ENCODE measurements around the gene CHD1L. TPM values are rescaled to one million over a fixed set of nuclear protein-coding genes. Genes with fewer than 3 reads are reported as not detected.
A peak's percentile ranks its signal among the peaks of the same experiment; 100 is the strongest.
"Not testable (repeated sequence)": the region's sequence is repeated elsewhere in the genome, so short reads cannot be mapped to it uniquely, and the experiment has no call there.

The CHD1L gene
- total RNA-seq, result 40.2 TPM
- 32.5 TPM for polyA plus RNA-seq
- long read RNA-seq, donor 1, partial matches to known transcripts, result 0 of 1 reads
- long read RNA-seq, donor 1, other reads (novel, unspliced or antisense), result 0 of 1 reads
- long read RNA-seq, donor 2, transcript CHD1L-209 (6 exons, 662 nt), result minor isoform, 6 of 29 reads
- long read RNA-seq, donor 2, transcript CHD1L-202 (23 exons, 2,967 nt), result major isoform, 12 of 29 reads
- long read RNA-seq, donor 2, partial matches to known transcripts, result 10 of 29 reads
- long read RNA-seq, donor 2, other reads (novel, unspliced or antisense), result 0 of 29 reads
- long read RNA-seq, donor 3, partial matches to known transcripts, result 5 of 11 reads
- long read RNA-seq, donor 3, other reads (novel, unspliced or antisense), result 0 of 11 reads
- long read RNA-seq, donor 4, partial matches to known transcripts, result 0 of 2 reads
- long read RNA-seq, donor 4, other reads (novel, unspliced or antisense), result 0 of 2 reads
- long read RNA-seq, donor 5, transcript CHD1L-202 (23 exons, 2,967 nt), result major isoform, 5 of 21 reads
- long read RNA-seq, donor 5, partial matches to known transcripts, result 12 of 21 reads
- long read RNA-seq, donor 5, other reads (novel, unspliced or antisense), result 0 of 21 reads
- long read RNA-seq, donor 6, transcript CHD1L-202 (23 exons, 2,967 nt), result major isoform, 5 of 10 reads
- long read RNA-seq, donor 6, transcript CHD1L-209 (6 exons, 662 nt), result major isoform, 5 of 10 reads
- long read RNA-seq, donor 6, partial matches to known transcripts, result 0 of 10 reads
- long read RNA-seq, donor 6, other reads (novel, unspliced or antisense), result 0 of 10 reads
- long read RNA-seq, donor 7, partial matches to known transcripts, result 7 of 12 reads
- long read RNA-seq, donor 7, other reads (novel, unspliced or antisense), result 0 of 12 reads
- long read RNA-seq, donor 8, partial matches to known transcripts, result 0 of 2 reads
- long read RNA-seq, donor 8, other reads (novel, unspliced or antisense), result 0 of 2 reads
- long read RNA-seq, donor 9, partial matches to known transcripts, result 5 of 7 reads
- long read RNA-seq, donor 9, other reads (novel, unspliced or antisense), result 0 of 7 reads
- long read RNA-seq, donor 10, partial matches to known transcripts, result 7 of 12 reads
- long read RNA-seq, donor 10, other reads (novel, unspliced or antisense), result 0 of 12 reads

- DNase-seq (ENCODE audit: low read depth in 6 of 9, low spot score in 9 of 9), result peak; percentile 80 to 98 (median 95)
- Histone ChIP-seq H3K9me3 (ENCODE audit: control insufficient read depth in 2 of 2, insufficient read depth in 1 of 2, low read length in 1 of 2) (no peaks in the 10 kb centered on the region), H3K4me1 (ENCODE audit: control insufficient read depth in 2 of 2, insufficient read depth in 2 of 2, low read length in 2 of 2) (peaks cover 4 to 10% of the 10 kb centered on the region in 2 donors), H3K27ac (ENCODE audit: low read depth in 1 of 2, low read length in 1 of 2) (peak within 1 kb of the TSS; percentile 50 to 80), H3K4me3 (ENCODE audit: low read length in 2 of 2) (peak within 1 kb of the TSS; percentile 86 to 93), H3K27me3 (ENCODE audit: control insufficient read depth in 2 of 2, insufficient read depth in 1 of 2, low read length in 1 of 2) (no peaks in the 10 kb centered on the region), H3K36me3 (ENCODE audit: control insufficient read depth in 2 of 2, insufficient read depth in 2 of 2, low read length in 1 of 2) (no peaks in the 10 kb centered on the region)
- under 1% methylated on average over 82 of the region's 82 CpGs for WGBS
These were observed at the start of gene CHD1L for GRCh38 chr1:147242449-147243227. CHD1L (plus strand) TSS chr1:147242684; CDS start chr1:147242704, 20 bp downstream.

GRCh38 chr1:147197324-147197723 is 45.2 kb upstream of the CHD1L start:
- DNase-seq (ENCODE audit: low read depth in 6 of 9, low spot score in 9 of 9); H3K4me1 ChIP-seq (ENCODE audit: control insufficient read depth in 2 of 2, insufficient read depth in 2 of 2, low read length in 2 of 2); H3K9me3 ChIP-seq (ENCODE audit: control insufficient read depth in 2 of 2, insufficient read depth in 1 of 2, low read length in 1 of 2); H3K27me3 ChIP-seq (ENCODE audit: control insufficient read depth in 2 of 2, insufficient read depth in 1 of 2, low read length in 1 of 2); H3K4me3 ChIP-seq (ENCODE audit: low read length in 2 of 2); H3K27ac ChIP-seq (ENCODE audit: low read depth in 1 of 2, low read length in 1 of 2); H3K36me3 ChIP-seq (ENCODE audit: control insufficient read depth in 2 of 2, insufficient read depth in 2 of 2, low read length in 1 of 2): not testable (repeated sequence)
- WGBS, result 63% methylated on average over 3 of the region's 3 CpGs

GRCh38 chr1:147201276-147201675 is 41.2 kb upstream of the CHD1L start:
- WGBS, result 94% methylated on average over 4 of the region's 4 CpGs
- Histone ChIP-seq H3K27me3 (ENCODE audit: control insufficient read depth in 2 of 2, insufficient read depth in 1 of 2, low read length in 1 of 2) (no peaks in the 10 kb centered on the region), H3K27ac (ENCODE audit: low read depth in 1 of 2, low read length in 1 of 2) (no peak overlapping the region), H3K4me1 (ENCODE audit: control insufficient read depth in 2 of 2, insufficient read depth in 2 of 2, low read length in 2 of 2) (no peaks in the 10 kb centered on the region), H3K4me3 (ENCODE audit: low read length in 2 of 2) (no peak overlapping the region), H3K36me3 (ENCODE audit: control insufficient read depth in 2 of 2, insufficient read depth in 2 of 2, low read length in 1 of 2) (no peaks in the 10 kb centered on the region), H3K9me3 (ENCODE audit: control insufficient read depth in 2 of 2, insufficient read depth in 1 of 2, low read length in 1 of 2) (no peaks in the 10 kb centered on the region)
- DNase-seq (ENCODE audit: low read depth in 6 of 9, low spot score in 9 of 9), result no peak

GRCh38 chr1:147201786-147202185 is 40.7 kb upstream of the CHD1L start:
- Histone ChIP-seq H3K9me3 (ENCODE audit: control insufficient read depth in 2 of 2, insufficient read depth in 1 of 2, low read length in 1 of 2) (no peaks in the 10 kb centered on the region), H3K4me1 (ENCODE audit: control insufficient read depth in 2 of 2, insufficient read depth in 2 of 2, low read length in 2 of 2) (no peaks in the 10 kb centered on the region), H3K27me3 (ENCODE audit: control insufficient read depth in 2 of 2, insufficient read depth in 1 of 2, low read length in 1 of 2) (no peaks in the 10 kb centered on the region), H3K36me3 (ENCODE audit: control insufficient read depth in 2 of 2, insufficient read depth in 2 of 2, low read length in 1 of 2) (no peaks in the 10 kb centered on the region), H3K4me3 (ENCODE audit: low read length in 2 of 2) (no peak overlapping the region), H3K27ac (ENCODE audit: low read depth in 1 of 2, low read length in 1 of 2) (no peak overlapping the region)
- no peak for DNase-seq (ENCODE audit: low read depth in 6 of 9, low spot score in 9 of 9)
- 96% methylated on average over 1 of the region's 1 CpG for WGBS

- H3K27me3 ChIP-seq (ENCODE audit: control insufficient read depth in 2 of 2, insufficient read depth in 1 of 2, low read length in 1 of 2), result no peaks in the 10 kb centered on the region
- no peaks in the 10 kb centered on the region for H3K4me1 ChIP-seq (ENCODE audit: control insufficient read depth in 2 of 2, insufficient read depth in 2 of 2, low read length in 2 of 2)
- no peak overlapping the region for H3K27ac ChIP-seq (ENCODE audit: low read depth in 1 of 2, low read length in 1 of 2)
- H3K36me3 ChIP-seq (ENCODE audit: control insufficient read depth in 2 of 2, insufficient read depth in 2 of 2, low read length in 1 of 2), result no peaks in the 10 kb centered on the region
- DNase-seq (ENCODE audit: low read depth in 6 of 9, low spot score in 9 of 9), result no peak
- H3K9me3 ChIP-seq (ENCODE audit: control insufficient read depth in 2 of 2, insufficient read depth in 1 of 2, low read length in 1 of 2), result no peaks in the 10 kb centered on the region
- 93% methylated on average over 2 of the region's 2 CpGs for WGBS
- H3K4me3 ChIP-seq (ENCODE audit: low read length in 2 of 2), result no peak overlapping the region
These were observed 39.9 kb upstream of the CHD1L start for GRCh38 chr1:147202576-147202975.

GRCh38 chr1:147204080-147204479 is 38.4 kb upstream of the CHD1L start:
- no peak overlapping the region for H3K27ac ChIP-seq (ENCODE audit: low read depth in 1 of 2, low read length in 1 of 2)
- H3K9me3 ChIP-seq (ENCODE audit: control insufficient read depth in 2 of 2, insufficient read depth in 1 of 2, low read length in 1 of 2), result no peaks in the 10 kb centered on the region
- no peak for DNase-seq (ENCODE audit: low read depth in 6 of 9, low spot score in 9 of 9)
- 61% methylated on average over 3 of the region's 3 CpGs for WGBS
- no peak overlapping the region for H3K4me3 ChIP-seq (ENCODE audit: low read length in 2 of 2)
- no peaks in the 10 kb centered on the region for H3K4me1 ChIP-seq (ENCODE audit: control insufficient read depth in 2 of 2, insufficient read depth in 2 of 2, low read length in 2 of 2)
- H3K27me3 ChIP-seq (ENCODE audit: control insufficient read depth in 2 of 2, insufficient read depth in 1 of 2, low read length in 1 of 2), result no peaks in the 10 kb centered on the region
- H3K36me3 ChIP-seq (ENCODE audit: control insufficient read depth in 2 of 2, insufficient read depth in 2 of 2, low read length in 1 of 2), result no peaks in the 10 kb centered on the region

- H3K36me3 ChIP-seq (ENCODE audit: control insufficient read depth in 2 of 2, insufficient read depth in 2 of 2, low read length in 1 of 2), result no peaks in the 10 kb centered on the region
- 96% methylated on average over 1 of the region's 1 CpG for WGBS
These were observed 35.3 kb upstream of the CHD1L start for GRCh38 chr1:147207192-147207591.

GRCh38 chr1:147208619-147209018 is 33.9 kb upstream of the CHD1L start:
- no peaks in the 10 kb centered on the region for H3K4me1 ChIP-seq (ENCODE audit: control insufficient read depth in 2 of 2, insufficient read depth in 2 of 2, low read length in 2 of 2)
- H3K9me3 ChIP-seq (ENCODE audit: control insufficient read depth in 2 of 2, insufficient read depth in 1 of 2, low read length in 1 of 2), result no peaks in the 10 kb centered on the region
- H3K27ac ChIP-seq (ENCODE audit: low read depth in 1 of 2, low read length in 1 of 2), result no peak overlapping the region
- H3K4me3 ChIP-seq (ENCODE audit: low read length in 2 of 2), result no peak overlapping the region
- H3K27me3 ChIP-seq (ENCODE audit: control insufficient read depth in 2 of 2, insufficient read depth in 1 of 2, low read length in 1 of 2), result no peaks in the 10 kb centered on the region
- no peak for DNase-seq (ENCODE audit: low read depth in 6 of 9, low spot score in 9 of 9)
- 97% methylated on average over 7 of the region's 7 CpGs for WGBS
- H3K36me3 ChIP-seq (ENCODE audit: control insufficient read depth in 2 of 2, insufficient read depth in 2 of 2, low read length in 1 of 2), result no peaks in the 10 kb centered on the region

More at GRCh38 chr1:147207192-147207591, 35.3 kb upstream of the CHD1L start:
- Histone ChIP-seq H3K27ac (ENCODE audit: low read depth in 1 of 2, low read length in 1 of 2) (no peak overlapping the region), H3K4me3 (ENCODE audit: low read length in 2 of 2) (no peak overlapping the region), H3K4me1 (ENCODE audit: control insufficient read depth in 2 of 2, insufficient read depth in 2 of 2, low read length in 2 of 2) (no peaks in the 10 kb centered on the region), H3K9me3 (ENCODE audit: control insufficient read depth in 2 of 2, insufficient read depth in 1 of 2, low read length in 1 of 2) (no peaks in the 10 kb centered on the region), H3K27me3 (ENCODE audit: control insufficient read depth in 2 of 2, insufficient read depth in 1 of 2, low read length in 1 of 2) (no peaks in the 10 kb centered on the region)
- no peak for DNase-seq (ENCODE audit: low read depth in 6 of 9, low spot score in 9 of 9)

Measured in thymus (tissue), 14 donors.